Coronary artery (tissue), 2 donors: ENCODE data around the gene ZNF771.

ENCODE experiments used
- DNase-seq: peaks from one replicate; pipeline ENCODE4 v3.0.0-alpha.2; 2017; ENCODE audit warnings: low spot score
- H3K27ac ChIP-seq, 2 donors: fragments of 200-600 bp; sonication (generic); one replicate each; pipeline ENCODE4 v1.5.1; 2016 to 2019
- H3K4me3 ChIP-seq: fragments of 200-600 bp; sonication (generic); 2 replicates; pipeline ENCODE4 v1.5.1; 2016; ENCODE audit warnings: mild to moderate bottlenecking, moderate library complexity
- CTCF ChIP-seq: fragments of 200-600 bp; sonication (generic); IDR thresholded peaks from one replicate; pipeline ENCODE4 v1.5.1; 2019; ENCODE audit warnings: antibody characterized with exemption

The ZNF771 gene

GRCh38 chr16:30407102-30407803 is at the start of gene ZNF771:
Gene ZNF771 (plus strand): TSS chr16:30407606. CDS start chr16:30408054, 448 bp downstream.
- no peak for TF ChIP-seq CTCF
- peak; percentile 93 for DNase-seq
- Histone ChIP-seq H3K27ac (peak within 1 kb of the TSS; percentile 82 to 99), H3K4me3 (peak within 1 kb of the TSS; percentile 98)

GRCh38 chr16:30357715-30358576 is 49.5 kb upstream of the ZNF771 start:
- TF ChIP-seq CTCF = no peak
- Histone ChIP-seq H3K27ac (no peak overlapping the region), H3K4me3 (no peak overlapping the region)
- DNase-seq = no peak

- TF ChIP-seq CTCF = no peak
- no peak for DNase-seq
- H3K4me3 ChIP-seq = no peak overlapping the region
- H3K27ac ChIP-seq = no peak overlapping the region
Observed at GRCh38 chr16:30358577-30358936, 48.8 kb upstream of the ZNF771 start.

DNA sequence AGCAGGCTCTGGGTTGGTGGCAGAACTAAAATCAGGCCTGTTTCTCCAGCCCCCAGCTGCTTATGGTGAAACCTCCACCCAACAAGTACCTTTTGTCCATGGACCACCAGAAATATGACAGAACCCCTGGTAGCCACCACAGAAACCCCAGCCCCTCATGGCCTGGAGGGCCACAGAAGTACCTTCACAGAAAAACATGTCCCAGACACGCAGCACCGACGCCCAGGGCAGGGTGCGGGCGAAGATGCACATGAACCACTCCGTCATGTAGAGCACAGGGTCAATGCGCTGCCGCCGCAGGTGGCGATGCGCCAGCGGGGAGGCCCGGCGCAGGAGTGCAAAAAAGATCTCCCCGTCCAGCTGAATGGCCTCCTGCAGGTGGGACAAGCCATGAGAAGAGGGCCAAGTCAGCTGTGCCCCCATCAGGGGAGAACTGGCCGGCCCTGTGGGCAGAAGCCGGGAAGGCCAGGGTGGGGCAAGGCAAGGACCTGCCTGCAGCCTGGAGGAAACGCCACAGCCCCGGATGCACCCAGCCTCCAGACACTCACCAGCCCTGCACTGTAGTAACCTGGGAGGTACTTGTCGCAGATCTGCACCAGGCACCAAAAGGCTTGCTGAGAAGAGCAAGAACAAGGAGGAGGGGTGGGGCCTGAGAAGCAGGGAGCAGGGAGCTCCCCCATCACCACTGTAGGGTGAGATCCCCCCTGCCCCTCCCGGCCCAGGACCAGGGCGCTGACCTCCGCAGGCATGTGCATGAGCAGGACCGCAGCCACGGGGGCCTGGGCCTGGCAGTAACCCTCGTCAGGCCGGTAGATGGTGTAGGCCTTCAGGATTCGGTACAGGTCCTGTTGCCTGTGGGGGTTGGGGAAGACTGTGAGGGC is 48.2 kb upstream of the ZNF771 start:
- DNase-seq = no peak
- no peak overlapping the region for H3K4me3 ChIP-seq
- no peak for TF ChIP-seq CTCF
- no peak overlapping the region for H3K27ac ChIP-seq

DNA sequence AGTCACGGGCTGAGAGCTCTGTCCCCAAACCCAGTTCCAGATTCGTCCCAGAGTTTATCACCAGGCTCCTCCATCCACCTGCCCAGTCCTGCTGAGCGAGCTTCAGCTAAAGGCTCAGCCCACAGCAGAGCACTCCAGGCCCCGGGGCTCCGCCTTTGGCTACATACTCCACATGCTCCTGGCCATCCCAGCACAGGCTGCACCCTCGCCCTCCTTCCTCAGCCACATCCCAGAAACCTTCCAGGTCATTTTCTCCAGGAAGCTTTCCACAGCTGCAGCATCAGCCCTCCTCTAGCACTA is 47.6 kb upstream of the ZNF771 start:
- no peak for TF ChIP-seq CTCF
- H3K4me3 ChIP-seq = no peak overlapping the region
- no peak for DNase-seq
- no peak overlapping the region for H3K27ac ChIP-seq

DNA sequence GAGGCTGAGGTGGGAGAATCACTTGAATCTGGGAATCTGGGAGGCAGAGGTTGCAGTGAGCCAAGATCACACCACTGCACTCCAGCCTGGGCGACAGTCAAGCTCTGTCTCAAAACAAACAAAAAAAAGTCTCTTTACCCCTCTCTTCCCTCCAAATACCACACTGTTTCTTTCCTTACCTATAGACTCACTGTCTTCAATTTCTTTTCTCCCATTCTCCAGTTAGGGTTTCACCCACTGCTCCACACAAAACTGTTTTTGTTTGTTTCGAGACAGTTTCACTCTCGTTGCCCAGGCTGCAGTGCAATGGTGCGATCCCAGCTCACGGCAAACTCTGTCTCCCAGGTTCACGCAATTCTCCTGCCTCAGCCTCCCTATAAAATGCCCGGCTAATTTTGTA is 46.2 kb upstream of the ZNF771 start:
- Histone ChIP-seq H3K27ac (no peak overlapping the region), H3K4me3 (no peak overlapping the region)

More for the DNA sequence above, 46.2 kb upstream of the ZNF771 start:
- DNase-seq = no peak
- TF ChIP-seq CTCF = no peak
